ENCODE data around the gene SH3RF3.

Gene SH3RF3

GRCh38 chr2:109547280-109547679 is 418.3 kb downstream of the SH3RF3 start:
- no peak for TF ChIP-seq CTCF (IDR thresholded peaks at IDR 0.05; ENCODE audit: borderline replicate concordance, insufficient read depth, low read depth, low read length)
- no peak overlapping the region for H3K4me3 ChIP-seq (ENCODE audit: low read depth, low read length)

GRCh38 chr2:109549016-109549590 is 420.1 kb downstream of the SH3RF3 start:
- no peak overlapping the region for H3K4me3 ChIP-seq (ENCODE audit: low read depth, low read length)

More at GRCh38 chr2:109549016-109549590, 420.1 kb downstream of the SH3RF3 start:
- TF ChIP-seq CTCF (IDR thresholded peaks at IDR 0.05; ENCODE audit: borderline replicate concordance, insufficient read depth, low read depth, low read length): no peak
